H9 (cell line): ENCODE measurements around the gene DNASE1. TPM values are rescaled to one million over a fixed set of nuclear protein-coding genes. Genes with fewer than 3 reads are reported as not detected.
A peak's percentile ranks its signal among the peaks of the same experiment; 100 is the strongest.

Experiments
- DNase-seq: peaks from one replicate; pipeline ENCODE4 v3.0.0-alpha.2; 2017
- H2AFZ ChIP-seq: one replicate; pipeline ENCODE4 v1.6.1; 2013; ENCODE audit warnings: mild to moderate bottlenecking, low read length, control low read depth, moderate library complexity
- H2AK5ac ChIP-seq: 2 replicates; pipeline ENCODE4 v1.6.1; 2013; ENCODE audit warnings: low read length, control low read depth, mixed read lengths; ENCODE audit not compliant: insufficient read length
- H2BK120ac ChIP-seq: one replicate; pipeline ENCODE4 v1.6.1; 2013; ENCODE audit warnings: low read depth, mild to moderate bottlenecking, low read length, control low read depth, inconsistent platforms; ENCODE audit not compliant: poor library complexity, severe bottlenecking
- H2BK12ac ChIP-seq: 2 replicates; pipeline ENCODE4 v1.6.1; 2013; ENCODE audit warnings: low read length, control low read depth, mixed read lengths, low read depth; ENCODE audit not compliant: insufficient read length
- H2BK15ac ChIP-seq: 2 replicates; pipeline ENCODE4 v1.6.1; 2013; ENCODE audit warnings: low read depth, low read length, control low read depth
- H2BK20ac ChIP-seq: one replicate; pipeline ENCODE4 v1.6.1; 2013; ENCODE audit warnings: low read depth, mild to moderate bottlenecking, low read length, control low read depth, inconsistent platforms; ENCODE audit not compliant: poor library complexity, severe bottlenecking
- H2BK5ac ChIP-seq: 2 replicates; pipeline ENCODE4 v1.6.1; 2013; ENCODE audit warnings: low read length, control low read depth, mixed read lengths; ENCODE audit not compliant: insufficient read length
- H3K14ac ChIP-seq: 2 replicates; pipeline ENCODE4 v1.6.1; 2013; ENCODE audit warnings: low read length, control low read depth; ENCODE audit not compliant: insufficient read depth
- H3K18ac ChIP-seq: 2 replicates; pipeline ENCODE4 v1.6.1; 2013; ENCODE audit warnings: low read depth, mild to moderate bottlenecking, mixed read lengths, low read length, control low read depth; ENCODE audit not compliant: insufficient read length
- H3K23ac ChIP-seq: 2 replicates; pipeline ENCODE4 v1.6.1; 2013; ENCODE audit warnings: low read length, control low read depth, mixed read lengths, low read depth; ENCODE audit not compliant: insufficient read length
- H3K23me2 ChIP-seq: 2 replicates; pipeline ENCODE4 v1.6.1; 2013; ENCODE audit warnings: low read depth, mild to moderate bottlenecking, mixed read lengths, low read length, control low read depth; ENCODE audit not compliant: insufficient read length, poor library complexity, severe bottlenecking
- H3K27ac ChIP-seq: 2 replicates; pipeline ENCODE4 v1.5.1; 2013; ENCODE audit warnings: low read length, control low read depth, mixed read lengths, low read depth; ENCODE audit not compliant: insufficient read length
- H3K27me3 ChIP-seq: 2 replicates; pipeline ENCODE4 v1.6.1; 2013; ENCODE audit warnings: low read length, control low read depth, inconsistent platforms; ENCODE audit not compliant: insufficient read depth
- H3K4ac ChIP-seq: 2 replicates; pipeline ENCODE4 v1.6.1; 2013; ENCODE audit warnings: low read depth, mild to moderate bottlenecking, control low read depth, inconsistent platforms, low read length, moderate library complexity
- H3K4me1 ChIP-seq: 2 replicates; pipeline ENCODE4 v1.6.1; 2013; ENCODE audit warnings: low read length, control low read depth, inconsistent platforms; ENCODE audit not compliant: insufficient read depth
- H3K4me2 ChIP-seq: 2 replicates; pipeline ENCODE4 v1.6.1; 2013; ENCODE audit warnings: low read length, control low read depth, mixed read lengths; ENCODE audit not compliant: insufficient read length, insufficient read depth
- H3K56ac ChIP-seq: 2 replicates; pipeline ENCODE4 v1.6.1; 2013; ENCODE audit warnings: low read depth, mild to moderate bottlenecking, mixed read lengths, low read length, control low read depth; ENCODE audit not compliant: insufficient read length
- H3K79me1 ChIP-seq: 2 replicates; pipeline ENCODE4 v1.6.1; 2013; ENCODE audit warnings: low read depth, mild to moderate bottlenecking, moderate library complexity, low read length, control low read depth, inconsistent platforms; ENCODE audit not compliant: insufficient read depth, poor library complexity, severe bottlenecking
- H3K79me2 ChIP-seq: 2 replicates; pipeline ENCODE4 v1.6.1; 2013; ENCODE audit warnings: low read length, control low read depth, inconsistent platforms; ENCODE audit not compliant: insufficient read depth
- H3K9ac ChIP-seq: 2 replicates; pipeline ENCODE4 v1.6.1; 2013; ENCODE audit warnings: low read length, control low read depth, mixed read lengths; ENCODE audit not compliant: insufficient read length; ENCODE audit errors: extremely low read depth
- H3K9me3 ChIP-seq: one replicate; pipeline ENCODE4 v1.6.1; 2013; ENCODE audit warnings: low read depth, low read length, inconsistent platforms; ENCODE audit not compliant: control insufficient read depth
- H3T11ph ChIP-seq: one replicate; pipeline ENCODE4 v1.6.1; 2013; ENCODE audit warnings: mild to moderate bottlenecking, low read length, control low read depth, inconsistent platforms
- H4K20me1 ChIP-seq: one replicate; pipeline ENCODE4 v1.6.1; 2013; ENCODE audit not compliant: control insufficient read depth, insufficient read length, insufficient read depth
- H4K5ac ChIP-seq: 2 replicates; pipeline ENCODE4 v1.6.1; 2013; ENCODE audit warnings: low read depth, mild to moderate bottlenecking, mixed read lengths, low read length, control low read depth; ENCODE audit not compliant: insufficient read length
- H4K8ac ChIP-seq: replicated peaks from 2 replicates; pipeline ENCODE4 v1.6.1; 2013; ENCODE audit warnings: low read length, control low read depth, mixed read lengths, low read depth; ENCODE audit not compliant: insufficient read length
- H4K91ac ChIP-seq: 2 replicates; pipeline ENCODE4 v1.6.1; 2013; ENCODE audit warnings: low read depth, mild to moderate bottlenecking, moderate library complexity, mixed read lengths, low read length, control low read depth; ENCODE audit not compliant: insufficient read length
- H3K27ac Mint-ChIP-seq, 3 experiments: 2 replicates in 2 of 3; 3 replicates in 1 of 3; pipeline ENCODE4 v1.8.0; 2020 to 2021; ENCODE audit warnings: mixed read lengths in 3 of 3, mild to moderate bottlenecking in 1 of 3, moderate library complexity in 1 of 3
- H3K27me3 Mint-ChIP-seq: 2 replicates; pipeline ENCODE4 v1.8.0; 2021; ENCODE audit warnings: low read depth, mild to moderate bottlenecking, moderate library complexity, mixed read lengths
- H3K36me3 Mint-ChIP-seq, 3 experiments: 2 replicates in 2 of 3; 3 replicates in 1 of 3; pipeline ENCODE4 v1.8.0; 2020 to 2021; ENCODE audit warnings: low read depth in 3 of 3, mixed read lengths in 3 of 3; ENCODE audit not compliant: insufficient read depth in 1 of 3
- H3K4me1 Mint-ChIP-seq, 2 experiments: 2 replicates each; pipeline ENCODE4 v1.8.0; 2020; ENCODE audit warnings: mixed read lengths in 2 of 2
- H3K4me3 Mint-ChIP-seq, 2 experiments: 2 replicates in 1 of 2; 3 replicates in 1 of 2; pipeline ENCODE4 v1.8.0; 2020 to 2021; ENCODE audit warnings: mild to moderate bottlenecking in 2 of 2, mixed read lengths in 2 of 2, moderate library complexity in 1 of 2
- H3K9me3 Mint-ChIP-seq, 2 experiments: 2 replicates in 1 of 2; 3 replicates in 1 of 2; pipeline ENCODE4 v1.8.0; 2020; ENCODE audit warnings: mild to moderate bottlenecking in 2 of 2, mixed read lengths in 2 of 2, moderate library complexity in 1 of 2
- WGBS: extraction: QIAGEN DNeasy Blood & Tissue Kit; methylation state at CpG from one replicate; pipeline ENCODE4 v1.1.7; 2013; ENCODE audit warnings: missing lambda C conversion rate, low lambda C conversion rate, mixed read lengths; ENCODE audit not compliant: insufficient read length; ENCODE audit errors: extremely low coverage; 5-methylcytosine and 5-hydroxymethylcytosine counted together
- total RNA-seq: library from RNA; stranded (reverse); gene quantifications from 2 replicates; pipeline ENCODE4 v1.2.1, GENCODE V29; 2021
- TF ChIP-seq, protein P1 (sequence below): fragments of 200-600 bp; sonication (generic); conservative IDR thresholded peaks from 3 replicates; pipeline ENCODE4 v1.8.0; 2021; ENCODE audit warnings: antibody characterized with exemption, mild to moderate bottlenecking

The DNASE1 gene
- total RNA-seq, 1 experiment from 2014 or later: 10.1 TPM

DNA sequence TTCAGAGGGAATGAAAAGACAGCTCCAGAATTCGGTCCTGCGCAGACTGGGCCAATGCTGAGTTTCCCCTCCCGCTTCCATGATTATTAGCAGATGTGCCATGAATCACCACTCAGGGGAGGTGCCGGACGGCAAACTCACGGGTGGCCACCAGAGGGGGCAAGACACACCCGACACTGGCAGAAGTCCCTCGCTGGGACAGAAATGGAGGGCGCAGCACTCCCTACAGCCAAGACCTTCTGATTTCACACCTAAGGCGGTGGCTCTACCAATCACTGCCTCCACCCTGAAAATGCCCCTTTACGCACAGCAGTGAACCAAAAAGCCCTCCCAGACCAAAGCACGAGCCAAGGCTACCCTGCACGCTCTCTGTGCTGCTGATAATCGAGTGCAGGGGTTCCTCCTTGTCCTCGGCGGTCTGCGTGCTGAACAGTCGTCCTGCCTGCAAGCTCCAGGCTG lies 36.0 kb downstream of the DNASE1 start:
- Mint-ChIP-seq H3K27ac (peak overlapping the region in 2 of 3 experiments; percentile 34 to 39; a peak in 3 of 7 replicates), H3K9me3 (no peaks in the 10 kb centered on the region), H3K4me3 (no peak overlapping the region), H3K27me3 (no peaks in the 10 kb centered on the region), H3K4me1 (peaks cover 5 to 6% of the 10 kb centered on the region in 2 experiments; a peak in 3 of 4 replicates), H3K36me3 (peaks cover 30 to 65% (median 43%) of the 10 kb centered on the region in 3 experiments; a peak in 6 of 7 replicates)
- Histone ChIP-seq H3K27ac (no peak overlapping the region), H3K14ac (no peak overlapping the region), H2AK5ac (no peak overlapping the region), H4K8ac (no peak overlapping the region), H3K23me2 (no peaks in the 10 kb centered on the region), H3K79me1 (no peaks in the 10 kb centered on the region), H3K9me3 (no peaks in the 10 kb centered on the region), H4K91ac (no peak overlapping the region), H3K56ac (no peak overlapping the region), H4K5ac (no peak overlapping the region), H3K27me3 (no peaks in the 10 kb centered on the region), H2BK5ac (no peak overlapping the region), H2BK15ac (no peak overlapping the region), H3K4me2 (no peak overlapping the region), H3K23ac (no peak overlapping the region), H3K4ac (no peak overlapping the region), H3K4me1 (no peaks in the 10 kb centered on the region), H2BK120ac (no peak overlapping the region), H3T11ph (no peak overlapping the region), H3K79me2 (no peaks in the 10 kb centered on the region), H4K20me1 (no peaks in the 10 kb centered on the region), H3K9ac (no peak overlapping the region), H3K18ac (no peak overlapping the region), H2AFZ (no peak overlapping the region), H2BK12ac (no peak overlapping the region), H2BK20ac (no peak overlapping the region)
- TF ChIP-seq, protein P1, sequence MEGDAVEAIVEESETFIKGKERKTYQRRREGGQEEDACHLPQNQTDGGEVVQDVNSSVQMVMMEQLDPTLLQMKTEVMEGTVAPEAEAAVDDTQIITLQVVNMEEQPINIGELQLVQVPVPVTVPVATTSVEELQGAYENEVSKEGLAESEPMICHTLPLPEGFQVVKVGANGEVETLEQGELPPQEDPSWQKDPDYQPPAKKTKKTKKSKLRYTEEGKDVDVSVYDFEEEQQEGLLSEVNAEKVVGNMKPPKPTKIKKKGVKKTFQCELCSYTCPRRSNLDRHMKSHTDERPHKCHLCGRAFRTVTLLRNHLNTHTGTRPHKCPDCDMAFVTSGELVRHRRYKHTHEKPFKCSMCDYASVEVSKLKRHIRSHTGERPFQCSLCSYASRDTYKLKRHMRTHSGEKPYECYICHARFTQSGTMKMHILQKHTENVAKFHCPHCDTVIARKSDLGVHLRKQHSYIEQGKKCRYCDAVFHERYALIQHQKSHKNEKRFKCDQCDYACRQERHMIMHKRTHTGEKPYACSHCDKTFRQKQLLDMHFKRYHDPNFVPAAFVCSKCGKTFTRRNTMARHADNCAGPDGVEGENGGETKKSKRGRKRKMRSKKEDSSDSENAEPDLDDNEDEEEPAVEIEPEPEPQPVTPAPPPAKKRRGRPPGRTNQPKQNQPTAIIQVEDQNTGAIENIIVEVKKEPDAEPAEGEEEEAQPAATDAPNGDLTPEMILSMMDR: peak; percentile 94
- peak; percentile 92 for DNase-seq
- no CpG with 5 or more reads among the region's 18 CpGs for WGBS
